ENCODE data around the gene TIPRL. TPM values are rescaled to one million over a fixed set of nuclear protein-coding genes. Genes with fewer than 3 reads are reported as not detected.
A peak's percentile ranks its signal among the peaks of the same experiment; 100 is the strongest.

Gene TIPRL
- total RNA-seq, 2 donors from 2014 or later, result 29.3 to 30.9 TPM

- H3K27ac ChIP-seq (ENCODE audit: low read depth, low read length), result no peak overlapping the region
- H3K27me3 ChIP-seq (ENCODE audit: control insufficient read depth, insufficient read depth, low read length, poor library complexity, severe bottlenecking), result no peaks in the 10 kb centered on the region
- peaks cover 6% of the 10 kb centered on the region for H3K36me3 Mint-ChIP-seq (ENCODE audit: low read depth)
- TF ChIP-seq CTCF (conservative IDR thresholded peaks at IDR 0.05), result no peak
- no peaks in the 10 kb centered on the region for H3K9me3 Mint-ChIP-seq
- no peak overlapping the region for H3K9ac ChIP-seq (ENCODE audit: extremely low read depth, low read length, poor library complexity, severe bottlenecking)
- no peaks in the 10 kb centered on the region for H3K9me3 ChIP-seq (ENCODE audit: control insufficient read depth, low read length)
- DNase-seq, result no peak
- H3K27me3 Mint-ChIP-seq (ENCODE audit: insufficient read depth), result peaks cover 22% of the 10 kb centered on the region
- no peak overlapping the region for H3K27ac Mint-ChIP-seq
- H3K4me1 Mint-ChIP-seq, result peaks cover 32% of the 10 kb centered on the region
- no peak overlapping the region for H3K4me3 ChIP-seq (ENCODE audit: low read length)
- H3K36me3 ChIP-seq (ENCODE audit: control insufficient read depth, insufficient read depth, low read length), result peaks cover 3% of the 10 kb centered on the region
- H3K4me3 Mint-ChIP-seq, result no peak overlapping the region
- H3K4me1 ChIP-seq (ENCODE audit: control insufficient read depth, insufficient read depth, low read length), result no peaks in the 10 kb centered on the region
Measured at GRCh38 chr1:168139070-168139469, 39.7 kb upstream of the TIPRL start.

- WGBS, 2 experiments (ENCODE audit: insufficient coverage in 1 of 2, insufficient read length in 1 of 2), result 68 to 100% methylated on average over 1 to 3 of the region's 3 CpGs
- Histone ChIP-seq H3K9me3 (ENCODE audit: control insufficient read depth, low read length) (no peaks in the 10 kb centered on the region), H3K4me3 (ENCODE audit: low read length) (no peak overlapping the region), H3K27ac (ENCODE audit: low read depth, low read length) (no peak overlapping the region), H3K27me3 (ENCODE audit: control insufficient read depth, insufficient read depth, low read length, poor library complexity, severe bottlenecking) (no peaks in the 10 kb centered on the region), H3K4me1 (ENCODE audit: control insufficient read depth, insufficient read depth, low read length) (no peaks in the 10 kb centered on the region), H3K36me3 (ENCODE audit: control insufficient read depth, insufficient read depth, low read length) (no peaks in the 10 kb centered on the region), H3K9ac (ENCODE audit: extremely low read depth, low read length, poor library complexity, severe bottlenecking) (no peak overlapping the region)
- Mint-ChIP-seq H3K27me3 (ENCODE audit: insufficient read depth) (peaks cover 8% of the 10 kb centered on the region), H3K4me1 (peaks cover 25% of the 10 kb centered on the region), H3K4me3 (no peak overlapping the region), H3K9me3 (no peaks in the 10 kb centered on the region), H3K36me3 (ENCODE audit: low read depth) (no peaks in the 10 kb centered on the region), H3K27ac (peak overlapping the region; percentile 22)
- no peak for TF ChIP-seq CTCF (conservative IDR thresholded peaks at IDR 0.05)
- DNase-seq, result no peak
Measured at GRCh38 chr1:168141871-168142385, 36.8 kb upstream of the TIPRL start.

GRCh38 chr1:168145184-168146159 is 33.3 kb upstream of the TIPRL start:
- no peak overlapping the region for H3K4me3 ChIP-seq (ENCODE audit: low read length)
- H3K9me3 ChIP-seq (ENCODE audit: control insufficient read depth, low read length), result no peaks in the 10 kb centered on the region
- peak; percentile 92 for TF ChIP-seq CTCF (conservative IDR thresholded peaks at IDR 0.05)
- H3K4me1 ChIP-seq (ENCODE audit: control insufficient read depth, insufficient read depth, low read length), result no peaks in the 10 kb centered on the region
- no peaks in the 10 kb centered on the region for H3K36me3 ChIP-seq (ENCODE audit: control insufficient read depth, insufficient read depth, low read length)
- WGBS, 2 experiments (ENCODE audit: insufficient coverage in 1 of 2, insufficient read length in 1 of 2), result 40 to 58% methylated on average over 8 to 12 of the region's 15 CpGs
- no peaks in the 10 kb centered on the region for H3K27me3 Mint-ChIP-seq (ENCODE audit: insufficient read depth)
- H3K27ac Mint-ChIP-seq, result no peak overlapping the region
- peaks cover 19% of the 10 kb centered on the region for H3K4me1 Mint-ChIP-seq
- no peak overlapping the region for H3K27ac ChIP-seq (ENCODE audit: low read depth, low read length)
- no peaks in the 10 kb centered on the region for H3K9me3 Mint-ChIP-seq
- no peaks in the 10 kb centered on the region for H3K36me3 Mint-ChIP-seq (ENCODE audit: low read depth)
- H3K9ac ChIP-seq (ENCODE audit: extremely low read depth, low read length, poor library complexity, severe bottlenecking), result no peak overlapping the region
- no peaks in the 10 kb centered on the region for H3K27me3 ChIP-seq (ENCODE audit: control insufficient read depth, insufficient read depth, low read length, poor library complexity, severe bottlenecking)
- DNase-seq, result peak; percentile 98
- no peak overlapping the region for H3K4me3 Mint-ChIP-seq

Measured in endodermal cell (in vitro differentiated cells).